ENCODE data around the gene CTRB1. TPM values are rescaled to one million over a fixed set of nuclear protein-coding genes. Genes with fewer than 3 reads are reported as not detected.
"Not testable (repeated sequence)": the region's sequence is repeated elsewhere in the genome, so short reads cannot be mapped to it uniquely, and the experiment has no call there.

CTRB1 gene
- total RNA-seq, 4 donors from 2014 or later = 0.69 TPM; not detected in 3

- ATAC-seq (ENCODE audit: low FRiP score) (peak; percentile 60), DNase-seq (ENCODE audit: low spot score) (no peak)
- TF ChIP-seq CTCF (IDR thresholded peaks at IDR 0.05) = no peak
Measured at GRCh38 chr16:75265911-75266701, 47.3 kb downstream of the CTRB1 start.

- DNase-seq (ENCODE audit: low spot score) (no peak), ATAC-seq (ENCODE audit: low FRiP score) (no peak)
- TF ChIP-seq CTCF (IDR thresholded peaks at IDR 0.05) = no peak
Measured at GRCh38 chr16:75266738-75267630, 48.2 kb downstream of the CTRB1 start.

- no peak for TF ChIP-seq CTCF (IDR thresholded peaks at IDR 0.05)
- ATAC-seq (ENCODE audit: low FRiP score) (peak; percentile 64), DNase-seq (ENCODE audit: low spot score) (no peak)
Measured at GRCh38 chr16:75267631-75268264, 49.0 kb downstream of the CTRB1 start.

- ATAC-seq (ENCODE audit: low FRiP score) = not testable (repeated sequence)
Measured at GRCh38 chr16:75269358-75269757, 50.6 kb downstream of the CTRB1 start.

GRCh38 chr16:75271441-75272096 is 52.8 kb downstream of the CTRB1 start:
- ATAC-seq (ENCODE audit: low FRiP score) = no peak
- DNase-seq (ENCODE audit: low spot score) = no peak
- no peak for TF ChIP-seq CTCF (IDR thresholded peaks at IDR 0.05)

More at GRCh38 chr16:75269358-75269757, 50.6 kb downstream of the CTRB1 start:
- not testable (repeated sequence) for DNase-seq (ENCODE audit: low spot score)

- ATAC-seq (ENCODE audit: low FRiP score) (no peak), DNase-seq (ENCODE audit: low spot score) (no peak)
- no peak for TF ChIP-seq CTCF (IDR thresholded peaks at IDR 0.05)
Measured at GRCh38 chr16:75272097-75272551, 53.3 kb downstream of the CTRB1 start.

- not testable (repeated sequence) for ATAC-seq (ENCODE audit: low FRiP score); DNase-seq (ENCODE audit: low spot score)
Measured at GRCh38 chr16:75272629-75273028, 53.8 kb downstream of the CTRB1 start.
